GM23338 (cell line): Measurements from ENCODE around the gene IL1RN. TPM values are rescaled to one million over a fixed set of nuclear protein-coding genes. Genes with fewer than 3 reads are reported as not detected.
A peak's percentile ranks its signal among the peaks of the same experiment; 100 is the strongest.

Experiments
- ATAC-seq: fragments of 200-7000 bp; cut with Tn5 transposase; 3 replicates; pipeline ENCODE4 v1.9.1; 2020
- DNase-seq: peaks from one replicate; pipeline ENCODE4 v3.0.0-alpha.2; 2015; ENCODE audit warnings: low spot score
- H2AFZ ChIP-seq: fragments of 200-600 bp; sonication (generic); 2 replicates; pipeline ENCODE4 v1.8.0; 2016; ENCODE audit warnings: antibody characterized with exemption, mild to moderate bottlenecking, moderate library complexity
- H3F3A ChIP-seq: fragments of 200-600 bp; sonication (generic); replicated peaks from 2 replicates; pipeline ENCODE4 v1.8.0; 2017; ENCODE audit warnings: antibody characterized with exemption, mixed run types, low read depth
- H3K27ac ChIP-seq: fragments of 200-600 bp; sonication (generic); 2 replicates; pipeline ENCODE4 v1.6.1; 2016; ENCODE audit warnings: low read depth
- H3K27me3 ChIP-seq: fragments of 200-600 bp; sonication (generic); 2 replicates; pipeline ENCODE4 v1.8.0; 2016; ENCODE audit warnings: mild to moderate bottlenecking, mixed run types, moderate library complexity; ENCODE audit not compliant: insufficient read depth
- H3K36me3 ChIP-seq: fragments of 200-600 bp; sonication (generic); 2 replicates; pipeline ENCODE4 v1.8.0; 2016; ENCODE audit warnings: mild to moderate bottlenecking; ENCODE audit not compliant: insufficient read depth
- H3K4me1 ChIP-seq: fragments of 200-600 bp; sonication (generic); 2 replicates; pipeline ENCODE4 v1.8.0; 2016; ENCODE audit warnings: mild to moderate bottlenecking, moderate library complexity; ENCODE audit not compliant: insufficient read depth
- H3K4me2 ChIP-seq: fragments of 200-600 bp; sonication (generic); 2 replicates; pipeline ENCODE4 v1.7.1; 2017; ENCODE audit warnings: mixed run types
- H3K4me3 ChIP-seq: fragments of 200-600 bp; sonication (generic); 2 replicates; pipeline ENCODE4 v1.6.1; 2016; ENCODE audit warnings: mixed run types
- H3K79me2 ChIP-seq: fragments of 200-600 bp; sonication (generic); replicated peaks from 2 replicates; pipeline ENCODE4 v1.8.0; 2017; ENCODE audit warnings: mild to moderate bottlenecking; ENCODE audit not compliant: insufficient read depth
- H3K9me2 ChIP-seq: fragments of 200-600 bp; sonication (generic); 2 replicates; pipeline ENCODE4 v1.8.0; 2017; ENCODE audit not compliant: insufficient read depth
- H4K20me1 ChIP-seq: fragments of 200-600 bp; sonication (generic); replicated peaks from 2 replicates; pipeline ENCODE4 v1.8.0; 2017; ENCODE audit warnings: mild to moderate bottlenecking; ENCODE audit not compliant: insufficient read depth
- H3K27ac Mint-ChIP-seq: 2 replicates; pipeline ENCODE4 v1.8.0; 2020; ENCODE audit warnings: inconsistent platforms, mild to moderate bottlenecking, moderate library complexity, mixed read lengths
- H3K27me3 Mint-ChIP-seq: 3 replicates; pipeline ENCODE4 v1.8.0; 2022; ENCODE audit warnings: low read depth, mild to moderate bottlenecking, moderate library complexity, mixed read lengths, inconsistent platforms; ENCODE audit not compliant: insufficient read depth, poor library complexity
- H3K36me3 Mint-ChIP-seq: 3 replicates; pipeline ENCODE4 v1.8.0; 2021; ENCODE audit warnings: low read depth, mild to moderate bottlenecking, inconsistent platforms, moderate library complexity, mixed read lengths
- H3K4me1 Mint-ChIP-seq: 3 replicates; pipeline ENCODE4 v1.8.0; 2020; ENCODE audit warnings: mild to moderate bottlenecking, inconsistent platforms, mixed read lengths
- H3K4me3 Mint-ChIP-seq: 3 replicates; pipeline ENCODE4 v1.8.0; 2021; ENCODE audit warnings: moderate library complexity, mild to moderate bottlenecking, inconsistent platforms, mixed read lengths
- H3K9me3 Mint-ChIP-seq: 3 replicates; pipeline ENCODE4 v1.8.0; 2020; ENCODE audit warnings: moderate library complexity, mild to moderate bottlenecking, inconsistent platforms, mixed read lengths
- CTCF ChIP-seq, 2 experiments: fragments of 200-600 bp in 1 of 2; sonication (generic) in 1 of 2; conservative IDR thresholded peaks; 2 replicates each; pipeline versions ENCODE4 v1.5.1 to v1.6.1; 2016 to 2017; ENCODE audit warnings: antibody characterized with exemption in 2 of 2, low read depth in 2 of 2, mild to moderate bottlenecking in 2 of 2, moderate library complexity in 1 of 2
- EZH2phosphoT487 ChIP-seq: fragments of 200-600 bp; sonication (generic); IDR thresholded peaks from one replicate; pipeline ENCODE4 v1.8.1; 2018; ENCODE audit warnings: antibody characterized with exemption; ENCODE audit not compliant: unreplicated experiment
- JUNB ChIP-seq: IDR thresholded peaks from one replicate; pipeline ENCODE4 v1.6.1; 2016; ENCODE audit warnings: antibody characterized with exemption; ENCODE audit not compliant: unreplicated experiment
- STAT1 ChIP-seq: IDR thresholded peaks from one replicate; pipeline ENCODE4 v1.6.1; 2016; ENCODE audit warnings: antibody characterized with exemption; ENCODE audit not compliant: unreplicated experiment
- ZNF462 ChIP-seq: fragments of 250-450 bp; sonication (Bioruptor Pico); IDR thresholded peaks from 2 replicates; pipeline ENCODE4 v1.5.0; 2020; ENCODE audit warnings: mild to moderate bottlenecking, moderate library complexity
- polyA plus RNA-seq: library from polyadenylated mRNA; unstranded; fragments of >200 nt; fragmentation: Nextera tagmentation; extraction: Ambion mirVana; gene quantifications from 2 replicates; pipeline ENCODE4 v1.2.1, GENCODE V29; 2016
- total RNA-seq: library from RNA; depleted of rRNA; stranded (reverse); fragments of >200 nt; shearing (Covaris generic); gene quantifications from 2 replicates; pipeline ENCODE4 v1.2.3, GENCODE V29; 2014

The IL1RN gene
- total and polyA plus RNA-seq, 2 experiments from 2014 or later, result not detected

- TF ChIP-seq ZNF462 (no peak), JUNB (no peak), CTCF (conservative IDR thresholded peaks at IDR 0.05; ENCODE audit: low read depth in 2 of 2) (no peak), EZH2phosphoT487 (no peak)
These were observed 46.4 kb downstream of the IL1RN start, which contains the start of gene PSD4 (continued) for GRCh38 chr2:113173542-113174375.

GRCh38 chr2:113174376-113174750 lies 47.0 kb downstream of the IL1RN start:
- peak; percentile 16; the same call in 2 of the 3 replicates for ATAC-seq
- no peak overlapping the region for H3K27ac Mint-ChIP-seq

More at GRCh38 chr2:113174376-113174750, 47.0 kb downstream of the IL1RN start:
- Histone ChIP-seq H3K27ac (no peak overlapping the region), H4K20me1 (no peaks in the 10 kb centered on the region), H3K4me2 (no peak overlapping the region), H2AFZ (no peak overlapping the region), H3K79me2 (no peaks in the 10 kb centered on the region), H3K4me3 (no peak overlapping the region), H3K4me1 (no peaks in the 10 kb centered on the region; the same call in 1 of the 2 replicates), H3K36me3 (no peaks in the 10 kb centered on the region), H3K27me3 (no peaks in the 10 kb centered on the region), H3F3A (no peaks in the 10 kb centered on the region), H3K9me2 (no peaks in the 10 kb centered on the region)
- H3K4me1 Mint-ChIP-seq, result peaks cover 24% of the 10 kb centered on the region
- DNase-seq, result no peak
- H3K27me3 Mint-ChIP-seq, result peaks cover 5% of the 10 kb centered on the region
- no peaks in the 10 kb centered on the region; the same call in 2 of the 3 replicates for H3K9me3 Mint-ChIP-seq
- no peak overlapping the region for H3K4me3 Mint-ChIP-seq
- H3K36me3 Mint-ChIP-seq, result no peaks in the 10 kb centered on the region
- TF ChIP-seq STAT1 (no peak), CTCF (conservative IDR thresholded peaks at IDR 0.05; ENCODE audit: low read depth in 2 of 2) (peak in 1 of 2 experiments; percentile 16; a peak in 1 of 4 replicates)
